Endothelial cell of umbilical vein (primary cell): ENCODE data around the gene TRAPPC10. TPM values are rescaled to one million over a fixed set of nuclear protein-coding genes. Genes with fewer than 3 reads are reported as not detected.

Experiments used
- BruUV-seq: library from RNA; stranded (reverse); fragments of 400-500 nt; replicated peaks from 2 replicates; lab custom pipeline; 2021; lab: Mats Ljungman, UMichigan
- CTCF ChIA-PET: fragments of 300-600, 350-600 bp; sonication (Branson Sonifier 250); formaldehyde crosslinking; loops from one replicate; lab custom pipeline; 2021; ENCODE audit warnings: antibody characterized with exemption, inconsistent platforms; lab: Charles Lee
- POLR2A ChIA-PET: fragments of 300-600, 350-600 bp; sonication (Branson Sonifier 250); formaldehyde crosslinking; loops from one replicate; lab custom pipeline; 2021; ENCODE audit warnings: antibody characterized with exemption, inconsistent platforms; lab: Charles Lee
- DNase-seq: peaks from one replicate; pipeline ENCODE4 v3.0.0-alpha.2; 2011; ENCODE audit warnings: low read depth, low spot score
- FAIRE-seq: peaks from 2 replicates; lab custom pipeline; 2011; peaks lifted over from hg19 to GRCh38; lab: Jason Lieb, UNC
- H2AFZ ChIP-seq: 2 replicates; pipeline ENCODE4 v1.6.0; 2012; ENCODE audit warnings: low read depth, low read length, control low read depth, inconsistent platforms
- H3K27ac ChIP-seq: 2 replicates; pipeline ENCODE4 v1.5.1; 2011; ENCODE audit warnings: low read depth, mild to moderate bottlenecking, control low read depth, low read length, moderate library complexity; ENCODE audit not compliant: insufficient read depth
- H3K27me3 ChIP-seq, 2 experiments: 2 replicates each; pipeline versions ENCODE4 v1.6.0 to v1.6.1; 2011; ENCODE audit warnings: low read length in 2 of 2, mixed read lengths in 1 of 2; ENCODE audit not compliant: control insufficient read depth in 2 of 2, insufficient read depth in 2 of 2
- H3K36me3 ChIP-seq, 2 experiments: 2 replicates in 1 of 2; 3 replicates in 1 of 2; pipeline ENCODE4 v1.5.1; 2011; ENCODE audit warnings: low read length in 2 of 2, mild to moderate bottlenecking in 1 of 2, moderate library complexity in 1 of 2; ENCODE audit not compliant: control insufficient read depth in 2 of 2, insufficient read depth in 2 of 2; ENCODE audit errors: extremely low read depth in 1 of 2
- H3K4me1 ChIP-seq: 3 replicates; pipeline ENCODE4 v1.5.1; 2011; ENCODE audit warnings: mild to moderate bottlenecking, low read length; ENCODE audit not compliant: control insufficient read depth, insufficient read depth; ENCODE audit errors: extremely low read depth
- H3K4me2 ChIP-seq: 2 replicates; pipeline ENCODE4 v1.6.1; 2011; ENCODE audit warnings: low read length, control low read depth, mixed read lengths; ENCODE audit not compliant: insufficient read depth
- H3K4me3 ChIP-seq, 3 experiments: fragments of 200-600 bp in 1 of 3; sonication (generic), shearing (Covaris generic) in 1 of 3; replicated peaks in 1 of 3; 2 replicates each; pipeline ENCODE4 v1.5.1; 2011 to 2016; ENCODE audit warnings: control low read depth in 3 of 3, low read length in 3 of 3, mild to moderate bottlenecking in 2 of 3, inconsistent platforms in 1 of 3, low read depth in 1 of 3, moderate library complexity in 1 of 3; ENCODE audit not compliant: insufficient read depth in 1 of 3
- H3K79me2 ChIP-seq: 2 replicates; pipeline ENCODE4 v1.6.0; 2012; ENCODE audit warnings: low read length, inconsistent platforms; ENCODE audit not compliant: control insufficient read depth, insufficient read depth
- H3K9ac ChIP-seq: replicated peaks from 2 replicates; pipeline ENCODE3; 2011; ENCODE audit warnings: low read length, control low read depth; ENCODE audit not compliant: insufficient read depth; ENCODE audit errors: extremely low read depth
- H3K9me1 ChIP-seq: replicated peaks from 3 replicates; pipeline ENCODE4 v1.6.0; 2011; ENCODE audit warnings: mild to moderate bottlenecking, low read length; ENCODE audit not compliant: control insufficient read depth, insufficient read depth; ENCODE audit errors: extremely low read depth
- H3K9me3 ChIP-seq: replicated peaks from 2 replicates; pipeline ENCODE4 v1.5.1; 2012; ENCODE audit warnings: low read length, inconsistent platforms; ENCODE audit not compliant: control insufficient read depth, insufficient read depth
- H4K20me1 ChIP-seq: replicated peaks from 2 replicates; pipeline ENCODE3; 2011; ENCODE audit warnings: mild to moderate bottlenecking, low read length; ENCODE audit not compliant: control insufficient read depth, insufficient read depth; ENCODE audit errors: extremely low read depth
- FOS ChIP-seq: IDR thresholded peaks from 2 replicates; pipeline ENCODE4 v1.6.1; 2011; ENCODE audit warnings: mild to moderate bottlenecking, low read length, moderate library complexity, borderline replicate concordance; ENCODE audit not compliant: insufficient read depth
- JUN ChIP-seq: IDR thresholded peaks from 2 replicates; pipeline ENCODE4 v1.6.1; 2011; ENCODE audit warnings: borderline replicate concordance, low read depth; ENCODE audit not compliant: insufficient read length, insufficient read depth
- POLR2A ChIP-seq: IDR thresholded peaks from 2 replicates; pipeline ENCODE4 v1.6.1; 2012; ENCODE audit warnings: low read depth, mild to moderate bottlenecking, control low read depth, low read length
- dilution Hi-C: fragments of 300-500 bp; cut with MboI; formaldehyde crosslinking; loops from one replicate; pipeline ENCODE4 v1.15.0; 2019; ENCODE audit warnings: low sequenced_read_pairs; ENCODE audit not compliant: extremely low pct_ligation_motif_present
- intact Hi-C: fragments of 100-400 bp; cut with micrococcal nuclease; formaldehyde crosslinking; loops from one replicate; pipeline ENCODE4 v1.10.0; 2022
- polyA plus RNA-seq, 4 experiments: library from polyadenylated mRNA; depleted of rRNA in 3 of 4; stranded (reverse) in 3 of 4; unstranded in 1 of 4; fragments of >200 nt; gene quantifications; 2 replicates each; pipeline versions ENCODE4 v1.2.1 to v1.2.3, GENCODE V29; 2011 to 2012; ENCODE audit warnings: missing spikeins in 1 of 4
- total RNA-seq: library from RNA; stranded (reverse); gene quantifications from 2 replicates; pipeline ENCODE4 v1.2.3, GENCODE V29; 2021

Gene TRAPPC10
- total and polyA plus RNA-seq, 2 donors (not counting 3 experiments of a cell fraction or from before 2014, with no cell fraction given), result 21.5 to 33.6 TPM

DNA sequence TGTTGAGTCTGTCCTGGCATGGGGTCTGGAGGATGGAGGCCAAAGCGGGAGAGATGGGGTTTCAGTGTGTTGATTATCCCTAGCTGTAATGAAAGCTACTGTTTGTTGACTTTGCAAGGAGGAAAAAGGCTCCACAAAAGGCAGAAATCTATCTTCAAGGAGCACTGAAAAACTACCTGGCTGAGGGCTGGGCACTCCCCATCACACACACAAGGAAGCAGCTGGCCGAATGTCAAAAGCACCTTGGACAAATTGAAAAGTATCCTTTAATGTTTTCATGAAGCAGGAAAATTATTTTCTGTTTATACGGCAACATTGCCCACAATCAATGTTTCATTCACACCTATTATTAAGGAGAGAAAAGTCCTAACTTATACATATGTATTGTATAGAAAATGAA lies 67.3 kb downstream of the TRAPPC10 start:
- no peaks in the 10 kb centered on the region for H3K9me3 ChIP-seq
- H3K4me3 ChIP-seq, result no peak overlapping the region
- no peaks in the 10 kb centered on the region for H3K27me3 ChIP-seq
- no TSS peak for BruUV-seq
- FAIRE-seq (no peak), DNase-seq (no peak)
- H3K36me3 ChIP-seq, result peaks cover 10 to 16% of the 10 kb centered on the region in 2 experiments
- H3K4me1 ChIP-seq, result peaks cover 18% of the 10 kb centered on the region
- H4K20me1 ChIP-seq, result no peaks in the 10 kb centered on the region
- intact Hi-C loops (no loop called here), dilution Hi-C loops (no loop called here)
- ChIA-PET POLR2A (no interaction called here), CTCF (no interaction called here)
- no peak overlapping the region for H3K4me2 ChIP-seq
- H3K27ac ChIP-seq, result no peak overlapping the region
- H3K9ac ChIP-seq, result no peak overlapping the region
- no peak for TF ChIP-seq POLR2A
- no peak for TF ChIP-seq JUN
- H3K9me1 ChIP-seq, result no peaks in the 10 kb centered on the region
- H2AFZ ChIP-seq, result no peak overlapping the region
- H3K79me2 ChIP-seq, result peaks cover under 1% of the 10 kb centered on the region

DNA sequence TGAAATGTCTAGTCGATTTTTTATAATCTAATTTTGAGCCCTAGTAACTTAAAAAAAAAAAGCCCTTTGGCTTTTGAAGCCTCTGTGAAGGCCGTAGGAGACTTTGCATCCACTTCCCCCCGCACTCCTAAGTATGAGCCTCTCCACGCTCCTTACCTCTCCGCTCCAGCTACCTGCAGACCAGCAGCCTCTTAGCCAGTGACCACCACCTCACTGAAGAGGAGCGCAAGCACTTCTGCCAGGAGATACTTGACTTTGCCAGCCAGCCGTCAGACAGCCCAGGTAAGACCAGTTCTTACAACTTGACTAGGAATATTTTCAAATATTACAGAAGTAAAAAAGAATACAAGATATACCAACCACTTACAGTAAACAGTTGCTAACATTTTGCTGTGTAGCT lies 67.7 kb downstream of the TRAPPC10 start:
- peaks cover 4% of the 10 kb centered on the region for H3K79me2 ChIP-seq
- ChIA-PET POLR2A (no interaction called here), CTCF (no interaction called here)
- H3K9me3 ChIP-seq, result no peaks in the 10 kb centered on the region
- peaks cover 22% of the 10 kb centered on the region for H3K4me1 ChIP-seq
- dilution Hi-C loops (no loop called here), intact Hi-C loops (no loop called here)
- no peaks in the 10 kb centered on the region for H3K27me3 ChIP-seq
- no peak overlapping the region for H3K4me2 ChIP-seq
- no peak for DNase-seq
- no peak for FAIRE-seq
- TF ChIP-seq FOS, result no peak
- no peak for TF ChIP-seq POLR2A
- H3K9me1 ChIP-seq, result no peaks in the 10 kb centered on the region
- H3K36me3 ChIP-seq, result peaks cover 8 to 13% of the 10 kb centered on the region in 2 experiments
- H4K20me1 ChIP-seq, result no peaks in the 10 kb centered on the region
- no peak overlapping the region for H3K9ac ChIP-seq
- H2AFZ ChIP-seq, result no peak overlapping the region
- no peak overlapping the region for H3K27ac ChIP-seq
- no TSS peak for BruUV-seq
- no peak overlapping the region for H3K4me3 ChIP-seq
